Stimulated activated CD8-positive, alpha-beta memory T cell treated with anti-CD3 and anti-CD28 coated beads, Interleukin-7, amount 100 ng/mL, for 1 hour (primary cell): ENCODE measurements around the gene IFI30.

ENCODE experiments used
- DNase-seq, 2 donors: peaks; one replicate each; pipeline ENCODE4 v3.0.0-alpha.2; 2020; ENCODE audit warnings: low read depth in 2 of 2

Gene IFI30

DNA sequence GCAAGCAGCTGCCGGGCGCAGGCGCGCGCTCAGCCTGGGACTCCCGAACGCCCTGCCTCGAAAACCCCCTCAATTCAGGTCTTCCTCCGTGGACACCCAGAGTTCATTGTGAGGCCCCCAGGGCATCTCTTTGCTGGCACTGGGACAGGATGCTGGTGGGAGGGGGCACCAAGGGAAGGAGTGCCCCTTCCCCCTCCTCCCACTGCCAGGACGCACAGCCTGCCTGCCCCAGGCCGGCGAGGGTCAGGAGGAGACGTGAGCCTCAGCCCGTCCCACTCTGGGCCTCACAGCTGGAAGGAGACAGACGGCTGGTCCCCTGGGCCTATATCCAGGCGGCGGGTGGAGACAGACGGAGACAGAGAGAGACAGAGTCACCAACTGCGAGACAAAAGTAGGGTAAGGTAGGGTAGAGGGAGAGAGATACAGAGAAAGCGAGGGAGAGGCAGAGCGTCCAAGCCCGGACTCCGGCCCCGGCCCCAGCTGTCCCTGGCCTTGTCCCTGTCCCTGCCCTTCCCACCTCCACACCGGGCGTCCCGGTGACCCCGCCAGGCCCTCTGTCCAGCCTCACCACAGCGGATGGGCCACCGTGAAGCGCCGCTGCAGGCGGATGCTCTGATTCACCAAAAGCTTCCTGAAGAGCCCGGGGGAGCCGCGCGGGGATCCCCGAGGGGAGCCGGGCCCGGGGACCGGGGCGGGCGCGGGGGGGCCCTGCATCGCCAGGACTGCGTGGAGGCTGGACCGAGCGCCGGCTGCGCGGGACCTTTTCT, 52.3 kb downstream of the IFI30 start, which contains the start of gene PDE4C:
Gene PDE4C (minus strand): TSS at position 737 of the 767 bp plus-strand sequence. CDS start 23 bp downstream, at position 714.
- DNase-seq, result no peak

GRCh38 chr19:18226956-18227780, 53.6 kb downstream of the IFI30 start:
- DNase-seq, result no peak
